ENCODE data around the gene TARDBP. TPM values are rescaled to one million over a fixed set of nuclear protein-coding genes. Genes with fewer than 3 reads are reported as not detected.
"Not testable (repeated sequence)": the region's sequence is repeated elsewhere in the genome, so short reads cannot be mapped to it uniquely, and the experiment has no call there.

Gene TARDBP
- total RNA-seq, 1 donor from 2014 or later, result 107 TPM

GRCh38 chr1:10989920-10990516 is 22.4 kb upstream of the TARDBP start:
- ATAC-seq; intact Hi-C loops (cut with DNase I); DNase-seq (ENCODE audit: missing footprints): not testable (repeated sequence)

- no peak for DNase-seq (ENCODE audit: missing footprints)
- intact Hi-C loops (cut with DNase I), result no loop called here
- ATAC-seq, result no peak
Observed at GRCh38 chr1:10990828-10991227, 21.6 kb upstream of the TARDBP start.

GRCh38 chr1:10992004-10992403 is 20.4 kb upstream of the TARDBP start:
- ATAC-seq; DNase-seq (ENCODE audit: missing footprints); intact Hi-C loops (cut with DNase I): not testable (repeated sequence)

- no peak for ATAC-seq
- intact Hi-C loops (cut with DNase I), result no loop called here
- DNase-seq (ENCODE audit: missing footprints), result no peak
Observed at GRCh38 chr1:10992864-10993263, 19.6 kb upstream of the TARDBP start.

GRCh38 chr1:10996100-10996499 is 16.4 kb upstream of the TARDBP start:
- DNase-seq (ENCODE audit: missing footprints) (no peak), ATAC-seq (no peak)
- intact Hi-C loops (cut with DNase I), result no loop called here

- intact Hi-C loops (cut with DNase I), result no loop called here
Observed at GRCh38 chr1:11000526-11000925, 11.9 kb upstream of the TARDBP start.

GRCh38 chr1:11013160-11013531 is 692 bp downstream of the TARDBP start:
- ATAC-seq (no peak), DNase-seq (ENCODE audit: missing footprints) (no peak)
- intact Hi-C loops (cut with DNase I), result loop anchor here (5.0 kb wide), 1 partner anchor 516 kb away; no protein-coding TSS in a partner anchor

More at GRCh38 chr1:11000526-11000925, 11.9 kb upstream of the TARDBP start:
- no peak for DNase-seq (ENCODE audit: missing footprints)
- ATAC-seq, result no peak

GRCh38 chr1:11019358-11019757 is 6.9 kb downstream of the TARDBP start:
- ATAC-seq; intact Hi-C loops (cut with DNase I); DNase-seq (ENCODE audit: missing footprints): not testable (repeated sequence)

- intact Hi-C loops (cut with DNase I), result no loop called here
- no peak for DNase-seq (ENCODE audit: missing footprints)
- ATAC-seq, result no peak
Observed at GRCh38 chr1:11019971-11020370, 7.5 kb downstream of the TARDBP start.

GRCh38 chr1:11023201-11023600 is 10.7 kb downstream of the TARDBP start:
- no peak for DNase-seq (ENCODE audit: missing footprints)
- no peak for ATAC-seq
- intact Hi-C loops (cut with DNase I), result no loop called here

GRCh38 chr1:11024154-11024873 is 11.9 kb downstream of the TARDBP start:
- intact Hi-C loops (cut with DNase I), result no loop called here

GRCh38 chr1:11024874-11025203 is 12.4 kb downstream of the TARDBP start:
- intact Hi-C loops (cut with DNase I), result no loop called here
- ATAC-seq (no peak), DNase-seq (ENCODE audit: missing footprints) (no peak)

More at GRCh38 chr1:11024154-11024873, 11.9 kb downstream of the TARDBP start:
- DNase-seq (ENCODE audit: missing footprints), result no peak
- ATAC-seq, result no peak

- ATAC-seq, result no peak
- intact Hi-C loops (cut with DNase I), result no loop called here
- DNase-seq (ENCODE audit: missing footprints), result no peak
Observed at GRCh38 chr1:11025618-11026017, 13.2 kb downstream of the TARDBP start.

GRCh38 chr1:11026052-11026451 is 13.6 kb downstream of the TARDBP start:
- ATAC-seq, result no peak
- no peak for DNase-seq (ENCODE audit: missing footprints)
- intact Hi-C loops (cut with DNase I), result no loop called here

GRCh38 chr1:11026903-11027302 is 14.4 kb downstream of the TARDBP start:
- DNase-seq (ENCODE audit: missing footprints), result no peak
- intact Hi-C loops (cut with DNase I), result no loop called here

GRCh38 chr1:11027316-11027715 is 14.9 kb downstream of the TARDBP start:
- ATAC-seq (no peak), DNase-seq (ENCODE audit: missing footprints) (no peak)
- intact Hi-C loops (cut with DNase I), result no loop called here

More at GRCh38 chr1:11026903-11027302, 14.4 kb downstream of the TARDBP start:
- no peak for ATAC-seq

GRCh38 chr1:11028018-11028417 is 15.6 kb downstream of the TARDBP start:
- no peak for DNase-seq (ENCODE audit: missing footprints)
- ATAC-seq, result no peak
- intact Hi-C loops (cut with DNase I), result no loop called here

GRCh38 chr1:11030865-11031264 is 18.4 kb downstream of the TARDBP start:
- DNase-seq (ENCODE audit: missing footprints), result no peak
- no peak for ATAC-seq
- intact Hi-C loops (cut with DNase I), result no loop called here

GRCh38 chr1:11031624-11032262 is 19.3 kb downstream of the TARDBP start:
- intact Hi-C loops (cut with DNase I), result no loop called here
- no peak for ATAC-seq

More at GRCh38 chr1:11031624-11032262, 19.3 kb downstream of the TARDBP start:
- no peak for DNase-seq (ENCODE audit: missing footprints)

All from Right ventricle myocardium inferior (tissue), 1 donor.